ENCODE measurements around the gene ARHGAP31. TPM values are rescaled to one million over a fixed set of nuclear protein-coding genes. Genes with fewer than 3 reads are reported as not detected.

The ARHGAP31 gene
- total RNA-seq, 2 donors from 2014 or later, result 6.5 to 8.9 TPM

- intact Hi-C loops (cut with DNase I), result no loop called here
- H3K9ac ChIP-seq (ENCODE audit: low read depth in 2 of 2, low read length in 2 of 2), result no peak overlapping the region
- peaks cover 13% of the 10 kb centered on the region for H3K36me3 ChIP-seq
- DNase-seq, result no peak
- no peaks in the 10 kb centered on the region for H3K27me3 ChIP-seq
- no peaks in the 10 kb centered on the region for H3K9me3 ChIP-seq
- no peak for TF ChIP-seq CTCF (IDR thresholded peaks at IDR 0.05)
- H3K4me1 ChIP-seq, result no peaks in the 10 kb centered on the region
- no peak overlapping the region for H3K27ac ChIP-seq
- no peak overlapping the region for H3K4me3 ChIP-seq
Measured at GRCh38 chr3:119456469-119456868, 162.3 kb downstream of the ARHGAP31 start.

GRCh38 chr3:119457246-119457645, 163.1 kb downstream of the ARHGAP31 start:
- Histone ChIP-seq H3K4me3 (no peak overlapping the region), H3K36me3 (peaks cover 13% of the 10 kb centered on the region), H3K9ac (ENCODE audit: low read depth in 2 of 2, low read length in 2 of 2) (no peak overlapping the region), H3K27me3 (no peaks in the 10 kb centered on the region), H3K9me3 (no peaks in the 10 kb centered on the region), H3K27ac (no peak overlapping the region), H3K4me1 (no peaks in the 10 kb centered on the region)
- TF ChIP-seq CTCF (IDR thresholded peaks at IDR 0.05), result no peak
- intact Hi-C loops (cut with DNase I), result no loop called here
- DNase-seq, result no peak

- H3K27ac ChIP-seq, result peak within 1 kb of the TSS; percentile 74
- DNase-seq, result peak; percentile 100
- H3K9me3 ChIP-seq, result no peaks in the 10 kb centered on the region
- intact Hi-C loops (cut with DNase I), result loop anchor here (10.0 kb wide), 1 partner anchor 211 kb away; the partner anchor contains the start of gene COX17
- H3K27me3 ChIP-seq, result no peaks in the 10 kb centered on the region
- H3K4me3 ChIP-seq, result peak within 1 kb of the TSS; percentile 97
- H3K9ac ChIP-seq (ENCODE audit: low read depth in 2 of 2, low read length in 2 of 2), result peak within 1 kb of the TSS; percentile 79 to 93
- peaks cover 9% of the 10 kb centered on the region for H3K36me3 ChIP-seq
- no peaks in the 10 kb centered on the region for H3K4me1 ChIP-seq
- TF ChIP-seq CTCF (IDR thresholded peaks at IDR 0.05), result no peak
Measured at GRCh38 chr3:119463171-119464169, 169.3 kb downstream of the ARHGAP31 start, which contains the start of gene TMEM39A. TMEM39A (minus strand) TSS chr3:119463615; CDS start chr3:119462074, 1,541 bp downstream.

GRCh38 chr3:119468041-119468440, 173.9 kb downstream of the ARHGAP31 start:
- Histone ChIP-seq H3K4me3 (no peak overlapping the region), H3K9ac (ENCODE audit: low read depth in 2 of 2, low read length in 2 of 2) (no peak overlapping the region), H3K27ac (no peak overlapping the region), H3K36me3 (no peaks in the 10 kb centered on the region), H3K27me3 (no peaks in the 10 kb centered on the region), H3K4me1 (peaks cover 6% of the 10 kb centered on the region), H3K9me3 (no peaks in the 10 kb centered on the region)
- no peak for TF ChIP-seq CTCF (IDR thresholded peaks at IDR 0.05)
- DNase-seq, result no peak
- intact Hi-C loops (cut with DNase I), result loop anchor here (10.0 kb wide), 1 partner anchor 207 kb away; the partner anchor contains the start of gene COX17

- Histone ChIP-seq H3K27me3 (no peaks in the 10 kb centered on the region), H3K9ac (ENCODE audit: low read depth in 2 of 2, low read length in 2 of 2) (peak overlapping the region; percentile 83 to 91), H3K36me3 (no peaks in the 10 kb centered on the region), H3K4me3 (peak overlapping the region; percentile 93), H3K9me3 (no peaks in the 10 kb centered on the region), H3K27ac (no peak overlapping the region), H3K4me1 (peaks cover 6% of the 10 kb centered on the region)
- intact Hi-C loops (cut with DNase I), result loop anchor here (10.0 kb wide), 1 partner anchor 205 kb away; the partner anchor contains the start of gene COX17
- no peak for TF ChIP-seq CTCF (IDR thresholded peaks at IDR 0.05)
- DNase-seq, result no peak
Measured at GRCh38 chr3:119469418-119470189, 175.4 kb downstream of the ARHGAP31 start.

Measured in colonic mucosa (tissue), 4 donors.